SK-N-SH treated with all-trans-retinoic acid at 6 μM for 48 hours (cell line): ENCODE data around the gene ANTXR2.

Source experiments
- ATAC-seq: fragments of 200-7000 bp; cut with Tn5 transposase; 3 replicates; pipeline ENCODE4 v1.9.1; 2020; ENCODE audit warnings: mild to moderate bottlenecking, moderate library complexity
- ARNTL ChIP-seq: fragments of 450-650 bp; formaldehyde crosslinking; IDR thresholded peaks from 2 replicates; pipeline ENCODE4 v1.5.0; 2020; ENCODE audit warnings: low read depth, mild to moderate bottlenecking, moderate library complexity, borderline replicate concordance
- BACH2 ChIP-seq: fragments of 250-450 bp; sonication (Bioruptor Pico); IDR thresholded peaks from 2 replicates; pipeline ENCODE4 v1.9.0; 2021; ENCODE audit warnings: mild to moderate bottlenecking, borderline replicate concordance
- CSDC2 ChIP-seq: fragments of 250-450 bp; sonication (Bioruptor Pico); IDR thresholded peaks from 2 replicates; pipeline ENCODE4 v1.5.0; 2020; ENCODE audit warnings: mild to moderate bottlenecking, moderate library complexity
- ESRRG ChIP-seq: fragments of 250-450 bp; sonication (Bioruptor Pico); IDR thresholded peaks from 2 replicates; pipeline ENCODE4 v1.6.1; 2021; ENCODE audit warnings: mild to moderate bottlenecking
- GLIS3 ChIP-seq: fragments of 250-450 bp; sonication (Bioruptor Pico); IDR thresholded peaks from 2 replicates; pipeline ENCODE4 v1.5.0; 2020; ENCODE audit warnings: mild to moderate bottlenecking, moderate library complexity
- ISL1 ChIP-seq: fragments of 250-450 bp; sonication (Bioruptor Pico); IDR thresholded peaks from 2 replicates; pipeline ENCODE4 v2.1.2; 2022; ENCODE audit warnings: mild to moderate bottlenecking, moderate library complexity
- OSR1 ChIP-seq: fragments of 250-450 bp; sonication (Bioruptor Pico); IDR thresholded peaks from 2 replicates; pipeline ENCODE4 v1.8.0; 2022; ENCODE audit warnings: moderate library complexity, mild to moderate bottlenecking, inconsistent platforms
- PPARA ChIP-seq: fragments of 250-450 bp; sonication (Bioruptor Pico); IDR thresholded peaks from 2 replicates; pipeline ENCODE4 v1.5.0; 2020; ENCODE audit warnings: mild to moderate bottlenecking, borderline replicate concordance
- RARB ChIP-seq: fragments of 250-450 bp; sonication (Bioruptor Pico); IDR thresholded peaks from 2 replicates; pipeline ENCODE4 v1.8.0; 2021; ENCODE audit warnings: mild to moderate bottlenecking, moderate library complexity
- SNAI2 ChIP-seq: fragments of 250-450 bp; sonication (Bioruptor Pico); IDR thresholded peaks from 2 replicates; pipeline ENCODE4 v1.5.0; 2020; ENCODE audit warnings: mild to moderate bottlenecking, moderate library complexity
- TOX ChIP-seq: fragments of 250-450 bp; sonication (Bioruptor Pico); IDR thresholded peaks from 2 replicates; pipeline ENCODE4 v1.8.0; 2021; ENCODE audit warnings: mild to moderate bottlenecking, moderate library complexity, borderline replicate concordance
- ZC3H10 ChIP-seq: fragments of 250-450 bp; sonication (Bioruptor Pico); IDR thresholded peaks from 2 replicates; pipeline ENCODE4 v1.5.1; 2021; ENCODE audit warnings: mild to moderate bottlenecking, moderate library complexity
- ZFP3 ChIP-seq: fragments of 250-450 bp; sonication (Bioruptor Pico); IDR thresholded peaks from 2 replicates; pipeline ENCODE4 v1.5.0; 2020; ENCODE audit warnings: mild to moderate bottlenecking, moderate library complexity
- ZFP30 ChIP-seq: fragments of 450-650 bp; formaldehyde crosslinking; IDR thresholded peaks from 2 replicates; pipeline ENCODE4 v1.5.0; 2022; ENCODE audit warnings: mild to moderate bottlenecking, moderate library complexity
- ZNF565 ChIP-seq: fragments of 450-650 bp; formaldehyde crosslinking; conservative IDR thresholded peaks from 2 replicates; pipeline ENCODE4 v1.5.0; 2020; ENCODE audit warnings: low read depth, mild to moderate bottlenecking, moderate library complexity
- ZNF70 ChIP-seq: fragments of 450-650 bp; formaldehyde crosslinking; IDR thresholded peaks from 2 replicates; pipeline ENCODE4 v1.5.0; 2020; ENCODE audit warnings: mild to moderate bottlenecking, moderate library complexity
- ZNF8 ChIP-seq: fragments of 450-650 bp; formaldehyde crosslinking; IDR thresholded peaks from 2 replicates; pipeline ENCODE4 v1.5.0; 2020; ENCODE audit warnings: mild to moderate bottlenecking, moderate library complexity
- TF ChIP-seq, protein P1 (sequence below): fragments of 250-450 bp; sonication (Bioruptor Pico); IDR thresholded peaks from 2 replicates; pipeline ENCODE4 v1.5.0; 2020; ENCODE audit warnings: mild to moderate bottlenecking, moderate library complexity
- TF ChIP-seq, protein P2 (sequence below): fragments of 250-450 bp; sonication (Bioruptor Pico); IDR thresholded peaks from 2 replicates; pipeline ENCODE4 v1.8.0; 2021; ENCODE audit warnings: low read depth, mild to moderate bottlenecking, moderate library complexity, borderline replicate concordance
- TF ChIP-seq, protein P3 (sequence below): fragments of 250-450 bp; sonication (Bioruptor Pico); IDR thresholded peaks from 2 replicates; pipeline ENCODE4 v1.8.0; 2020; ENCODE audit warnings: mild to moderate bottlenecking, moderate library complexity, borderline replicate concordance
- TF ChIP-seq, protein P4 (sequence below): fragments of 250-450 bp; sonication (Bioruptor Pico); IDR thresholded peaks from 2 replicates; pipeline ENCODE4 v1.5.1; 2020; ENCODE audit warnings: low read depth, mild to moderate bottlenecking, moderate library complexity
- TF ChIP-seq, protein P5 (sequence below): fragments of 250-450 bp; sonication (Bioruptor Pico); IDR thresholded peaks from 2 replicates; pipeline ENCODE4 v1.5.1; 2021; ENCODE audit warnings: mild to moderate bottlenecking, moderate library complexity

Gene ANTXR2

DNA sequence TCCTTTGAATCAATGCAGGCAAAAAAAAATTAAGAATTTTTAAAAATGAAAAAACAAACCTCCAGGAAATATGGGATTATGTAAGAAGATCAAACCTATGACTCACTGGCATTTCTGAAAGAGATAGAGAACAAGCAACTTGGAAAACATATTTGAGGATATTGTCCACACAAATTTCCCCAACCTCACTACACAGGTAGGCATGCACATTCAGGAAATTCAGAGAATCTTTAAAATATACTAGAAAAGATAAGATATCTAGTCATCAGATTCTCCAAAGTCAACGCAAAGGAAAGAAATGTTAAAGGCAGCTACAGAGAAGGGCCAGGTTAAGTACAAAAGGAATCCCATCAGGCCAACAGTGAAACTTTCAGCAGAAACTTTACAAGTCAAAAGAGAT is 85.6 kb downstream of the ANTXR2 start:
- TF ChIP-seq ZNF8 (CRISPR knock-in tag), result no peak
- no peak for TF ChIP-seq CSDC2 (CRISPR knock-in tag)
- TF ChIP-seq, protein P1, sequence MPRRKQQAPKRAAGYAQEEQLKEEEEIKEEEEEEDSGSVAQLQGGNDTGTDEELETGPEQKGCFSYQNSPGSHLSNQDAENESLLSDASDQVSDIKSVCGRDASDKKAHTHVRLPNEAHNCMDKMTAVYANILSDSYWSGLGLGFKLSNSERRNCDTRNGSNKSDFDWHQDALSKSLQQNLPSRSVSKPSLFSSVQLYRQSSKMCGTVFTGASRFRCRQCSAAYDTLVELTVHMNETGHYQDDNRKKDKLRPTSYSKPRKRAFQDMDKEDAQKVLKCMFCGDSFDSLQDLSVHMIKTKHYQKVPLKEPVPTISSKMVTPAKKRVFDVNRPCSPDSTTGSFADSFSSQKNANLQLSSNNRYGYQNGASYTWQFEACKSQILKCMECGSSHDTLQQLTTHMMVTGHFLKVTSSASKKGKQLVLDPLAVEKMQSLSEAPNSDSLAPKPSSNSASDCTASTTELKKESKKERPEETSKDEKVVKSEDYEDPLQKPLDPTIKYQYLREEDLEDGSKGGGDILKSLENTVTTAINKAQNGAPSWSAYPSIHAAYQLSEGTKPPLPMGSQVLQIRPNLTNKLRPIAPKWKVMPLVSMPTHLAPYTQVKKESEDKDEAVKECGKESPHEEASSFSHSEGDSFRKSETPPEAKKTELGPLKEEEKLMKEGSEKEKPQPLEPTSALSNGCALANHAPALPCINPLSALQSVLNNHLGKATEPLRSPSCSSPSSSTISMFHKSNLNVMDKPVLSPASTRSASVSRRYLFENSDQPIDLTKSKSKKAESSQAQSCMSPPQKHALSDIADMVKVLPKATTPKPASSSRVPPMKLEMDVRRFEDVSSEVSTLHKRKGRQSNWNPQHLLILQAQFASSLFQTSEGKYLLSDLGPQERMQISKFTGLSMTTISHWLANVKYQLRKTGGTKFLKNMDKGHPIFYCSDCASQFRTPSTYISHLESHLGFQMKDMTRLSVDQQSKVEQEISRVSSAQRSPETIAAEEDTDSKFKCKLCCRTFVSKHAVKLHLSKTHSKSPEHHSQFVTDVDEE (CRISPR knock-in tag), result no peak
- no peak for TF ChIP-seq GLIS3 (CRISPR knock-in tag)
- TF ChIP-seq ZFP3 (CRISPR knock-in tag), result no peak
- TF ChIP-seq, protein P2, sequence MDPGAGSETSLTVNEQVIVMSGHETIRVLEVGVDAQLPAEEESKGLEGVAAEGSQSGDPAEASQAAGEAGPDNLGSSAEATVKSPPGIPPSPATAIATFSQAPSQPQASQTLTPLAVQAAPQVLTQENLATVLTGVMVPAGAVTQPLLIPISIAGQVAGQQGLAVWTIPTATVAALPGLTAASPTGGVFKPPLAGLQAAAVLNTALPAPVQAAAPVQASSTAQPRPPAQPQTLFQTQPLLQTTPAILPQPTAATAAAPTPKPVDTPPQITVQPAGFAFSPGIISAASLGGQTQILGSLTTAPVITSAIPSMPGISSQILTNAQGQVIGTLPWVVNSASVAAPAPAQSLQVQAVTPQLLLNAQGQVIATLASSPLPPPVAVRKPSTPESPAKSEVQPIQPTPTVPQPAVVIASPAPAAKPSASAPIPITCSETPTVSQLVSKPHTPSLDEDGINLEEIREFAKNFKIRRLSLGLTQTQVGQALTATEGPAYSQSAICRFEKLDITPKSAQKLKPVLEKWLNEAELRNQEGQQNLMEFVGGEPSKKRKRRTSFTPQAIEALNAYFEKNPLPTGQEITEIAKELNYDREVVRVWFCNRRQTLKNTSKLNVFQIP (CRISPR knock-in tag), result no peak
- no peak for TF ChIP-seq RARB (CRISPR knock-in tag)
- TF ChIP-seq OSR1 (CRISPR knock-in tag), result no peak
- TF ChIP-seq ZFP30 (CRISPR knock-in tag), result no peak
- no peak for TF ChIP-seq ISL1
- no peak for TF ChIP-seq TOX (CRISPR knock-in tag)
- no peak for TF ChIP-seq ZC3H10 (CRISPR knock-in tag)
- TF ChIP-seq, protein P3, sequence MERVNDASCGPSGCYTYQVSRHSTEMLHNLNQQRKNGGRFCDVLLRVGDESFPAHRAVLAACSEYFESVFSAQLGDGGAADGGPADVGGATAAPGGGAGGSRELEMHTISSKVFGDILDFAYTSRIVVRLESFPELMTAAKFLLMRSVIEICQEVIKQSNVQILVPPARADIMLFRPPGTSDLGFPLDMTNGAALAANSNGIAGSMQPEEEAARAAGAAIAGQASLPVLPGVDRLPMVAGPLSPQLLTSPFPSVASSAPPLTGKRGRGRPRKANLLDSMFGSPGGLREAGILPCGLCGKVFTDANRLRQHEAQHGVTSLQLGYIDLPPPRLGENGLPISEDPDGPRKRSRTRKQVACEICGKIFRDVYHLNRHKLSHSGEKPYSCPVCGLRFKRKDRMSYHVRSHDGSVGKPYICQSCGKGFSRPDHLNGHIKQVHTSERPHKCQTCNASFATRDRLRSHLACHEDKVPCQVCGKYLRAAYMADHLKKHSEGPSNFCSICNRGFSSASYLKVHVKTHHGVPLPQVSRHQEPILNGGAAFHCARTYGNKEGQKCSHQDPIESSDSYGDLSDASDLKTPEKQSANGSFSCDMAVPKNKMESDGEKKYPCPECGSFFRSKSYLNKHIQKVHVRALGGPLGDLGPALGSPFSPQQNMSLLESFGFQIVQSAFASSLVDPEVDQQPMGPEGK (CRISPR knock-in tag), result no peak
- TF ChIP-seq SNAI2 (CRISPR knock-in tag), result no peak
- no peak for TF ChIP-seq ESRRG (CRISPR knock-in tag)
- no peak for TF ChIP-seq ARNTL (CRISPR knock-in tag)
- no peak for TF ChIP-seq ZNF565 (CRISPR knock-in tag)
- no peak for TF ChIP-seq BACH2 (CRISPR knock-in tag)
- TF ChIP-seq, protein P4, sequence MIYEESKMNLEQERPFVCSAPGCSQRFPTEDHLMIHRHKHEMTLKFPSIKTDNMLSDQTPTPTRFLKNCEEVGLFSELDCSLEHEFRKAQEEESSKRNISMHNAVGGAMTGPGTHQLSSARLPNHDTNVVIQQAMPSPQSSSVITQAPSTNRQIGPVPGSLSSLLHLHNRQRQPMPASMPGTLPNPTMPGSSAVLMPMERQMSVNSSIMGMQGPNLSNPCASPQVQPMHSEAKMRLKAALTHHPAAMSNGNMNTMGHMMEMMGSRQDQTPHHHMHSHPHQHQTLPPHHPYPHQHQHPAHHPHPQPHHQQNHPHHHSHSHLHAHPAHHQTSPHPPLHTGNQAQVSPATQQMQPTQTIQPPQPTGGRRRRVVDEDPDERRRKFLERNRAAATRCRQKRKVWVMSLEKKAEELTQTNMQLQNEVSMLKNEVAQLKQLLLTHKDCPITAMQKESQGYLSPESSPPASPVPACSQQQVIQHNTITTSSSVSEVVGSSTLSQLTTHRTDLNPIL (CRISPR knock-in tag), result no peak
- ATAC-seq, result no peak

DNA sequence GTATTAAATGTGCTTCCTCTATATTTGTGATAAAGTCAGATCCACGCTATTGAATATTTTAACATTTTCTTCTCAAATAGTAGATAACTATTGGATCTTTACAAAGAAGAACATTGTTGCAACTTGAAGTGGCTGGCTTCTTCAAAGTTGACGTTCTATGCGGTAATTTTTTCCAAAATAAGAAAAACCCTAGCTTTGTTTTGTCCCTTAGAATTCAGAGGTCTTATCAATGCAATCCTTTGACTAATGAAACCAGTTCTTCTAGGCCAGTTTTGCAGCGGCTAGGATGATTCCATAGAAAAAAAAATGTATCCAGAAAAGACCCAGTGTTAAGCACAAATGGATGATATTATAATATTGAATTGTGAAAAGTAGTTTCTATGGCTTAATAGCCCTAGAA is 89.6 kb downstream of the ANTXR2 start:
- no peak for ATAC-seq
- TF ChIP-seq ZNF70 (no peak), ISL1 (no peak), GLIS3 (CRISPR knock-in tag) (no peak), ZC3H10 (CRISPR knock-in tag) (no peak), ARNTL (CRISPR knock-in tag) (no peak), ESRRG (CRISPR knock-in tag) (no peak), TOX (CRISPR knock-in tag) (no peak), OSR1 (CRISPR knock-in tag) (no peak), RARB (CRISPR knock-in tag) (no peak), ZNF565 (CRISPR knock-in tag) (no peak), PPARA (CRISPR knock-in tag) (no peak), ZFP30 (CRISPR knock-in tag) (no peak), SNAI2 (CRISPR knock-in tag) (no peak), BACH2 (CRISPR knock-in tag) (no peak)
- TF ChIP-seq, protein P4 (CRISPR knock-in tag), result no peak
- TF ChIP-seq, protein P3 (CRISPR knock-in tag), result no peak
- TF ChIP-seq, protein P5, sequence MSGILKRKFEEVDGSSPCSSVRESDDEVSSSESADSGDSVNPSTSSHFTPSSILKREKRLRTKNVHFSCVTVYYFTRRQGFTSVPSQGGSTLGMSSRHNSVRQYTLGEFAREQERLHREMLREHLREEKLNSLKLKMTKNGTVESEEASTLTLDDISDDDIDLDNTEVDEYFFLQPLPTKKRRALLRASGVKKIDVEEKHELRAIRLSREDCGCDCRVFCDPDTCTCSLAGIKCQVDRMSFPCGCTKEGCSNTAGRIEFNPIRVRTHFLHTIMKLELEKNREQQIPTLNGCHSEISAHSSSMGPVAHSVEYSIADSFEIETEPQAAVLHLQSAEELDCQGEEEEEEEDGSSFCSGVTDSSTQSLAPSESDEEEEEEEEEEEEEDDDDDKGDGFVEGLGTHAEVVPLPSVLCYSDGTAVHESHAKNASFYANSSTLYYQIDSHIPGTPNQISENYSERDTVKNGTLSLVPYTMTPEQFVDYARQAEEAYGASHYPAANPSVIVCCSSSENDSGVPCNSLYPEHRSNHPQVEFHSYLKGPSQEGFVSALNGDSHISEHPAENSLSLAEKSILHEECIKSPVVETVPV, result no peak
